ENCODE data around the gene LIN52.

Gene LIN52

DNA sequence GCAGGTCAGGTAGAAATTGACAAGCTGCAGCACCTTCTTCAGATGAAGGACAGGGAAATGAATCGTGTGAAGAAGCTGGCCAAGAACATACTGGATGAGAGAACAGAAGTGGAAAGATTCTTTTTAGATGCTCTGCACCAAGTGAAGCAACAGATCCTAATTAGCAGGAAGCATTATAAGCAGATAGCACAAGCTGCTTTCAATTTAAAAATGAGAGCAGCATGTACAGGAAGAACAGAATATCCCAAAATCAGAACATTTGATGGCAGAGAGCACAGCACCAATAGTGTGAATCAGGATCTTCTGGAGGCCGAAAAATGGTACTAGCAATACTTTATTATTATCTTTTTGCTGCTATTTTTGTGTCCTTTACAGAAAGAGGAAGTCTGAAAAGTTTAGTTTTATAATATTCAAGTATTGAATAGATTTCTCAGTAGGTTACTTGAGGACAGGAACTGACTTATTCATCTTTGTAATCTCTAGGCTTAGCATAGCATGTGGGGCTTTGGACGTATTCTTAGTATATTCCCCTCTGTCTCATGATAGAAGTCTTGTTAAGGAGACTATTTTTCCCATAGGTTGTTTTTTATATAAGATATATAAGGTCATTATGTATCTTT, 34.8 kb upstream of the LIN52 start:
- no peak overlapping the region for H3K27ac ChIP-seq
- TF ChIP-seq ZFX (IDR thresholded peaks at IDR 0.05): no peak
- TF ChIP-seq, protein P1, sequence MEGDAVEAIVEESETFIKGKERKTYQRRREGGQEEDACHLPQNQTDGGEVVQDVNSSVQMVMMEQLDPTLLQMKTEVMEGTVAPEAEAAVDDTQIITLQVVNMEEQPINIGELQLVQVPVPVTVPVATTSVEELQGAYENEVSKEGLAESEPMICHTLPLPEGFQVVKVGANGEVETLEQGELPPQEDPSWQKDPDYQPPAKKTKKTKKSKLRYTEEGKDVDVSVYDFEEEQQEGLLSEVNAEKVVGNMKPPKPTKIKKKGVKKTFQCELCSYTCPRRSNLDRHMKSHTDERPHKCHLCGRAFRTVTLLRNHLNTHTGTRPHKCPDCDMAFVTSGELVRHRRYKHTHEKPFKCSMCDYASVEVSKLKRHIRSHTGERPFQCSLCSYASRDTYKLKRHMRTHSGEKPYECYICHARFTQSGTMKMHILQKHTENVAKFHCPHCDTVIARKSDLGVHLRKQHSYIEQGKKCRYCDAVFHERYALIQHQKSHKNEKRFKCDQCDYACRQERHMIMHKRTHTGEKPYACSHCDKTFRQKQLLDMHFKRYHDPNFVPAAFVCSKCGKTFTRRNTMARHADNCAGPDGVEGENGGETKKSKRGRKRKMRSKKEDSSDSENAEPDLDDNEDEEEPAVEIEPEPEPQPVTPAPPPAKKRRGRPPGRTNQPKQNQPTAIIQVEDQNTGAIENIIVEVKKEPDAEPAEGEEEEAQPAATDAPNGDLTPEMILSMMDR (conservative IDR thresholded peaks at IDR 0.05): no peak

DNA sequence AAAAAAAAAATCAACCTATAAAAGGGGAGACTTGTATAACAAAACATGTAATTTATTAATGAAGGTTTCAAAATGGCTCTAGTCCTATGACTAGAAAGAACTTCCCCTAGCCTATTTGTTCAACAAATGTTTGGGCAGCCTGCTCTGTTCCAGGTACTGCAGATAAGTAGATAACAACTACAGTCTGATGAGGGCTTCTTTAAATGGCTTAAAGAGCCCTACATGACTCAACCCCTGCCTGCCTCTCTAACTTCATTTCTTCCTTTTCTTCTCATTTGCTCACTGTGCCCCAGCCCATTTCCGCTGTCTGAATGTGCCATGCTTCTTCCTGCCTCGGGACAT, 22.0 kb upstream of the LIN52 start:
- TF ChIP-seq, protein P1 (conservative IDR thresholded peaks at IDR 0.05): no peak
- TF ChIP-seq ZFX (IDR thresholded peaks at IDR 0.05): no peak
- no peak overlapping the region for H3K27ac ChIP-seq

DNA sequence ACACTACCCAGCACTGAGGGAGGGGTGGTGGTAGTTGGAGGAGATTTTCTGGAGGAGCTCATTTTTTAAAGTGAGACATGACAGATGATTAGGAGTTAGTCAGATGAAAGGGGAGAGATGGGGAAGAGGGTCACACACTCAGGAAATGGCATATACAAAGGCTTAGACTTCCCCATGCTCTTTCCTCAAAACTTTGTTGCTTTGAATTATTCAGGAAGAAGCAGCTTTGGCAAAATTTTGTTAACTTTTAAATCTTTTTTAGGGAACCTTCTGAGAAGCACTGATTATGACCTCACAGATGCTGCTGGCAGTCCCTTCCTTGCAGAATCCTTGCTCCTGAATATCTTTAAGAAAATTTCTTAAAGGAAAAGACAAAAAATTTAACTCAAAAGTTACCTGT, 20.3 kb upstream of the LIN52 start:
- no peak overlapping the region for H3K27ac ChIP-seq
- TF ChIP-seq, protein P1 (conservative IDR thresholded peaks at IDR 0.05): no peak
- TF ChIP-seq ZFX (IDR thresholded peaks at IDR 0.05): no peak

DNA sequence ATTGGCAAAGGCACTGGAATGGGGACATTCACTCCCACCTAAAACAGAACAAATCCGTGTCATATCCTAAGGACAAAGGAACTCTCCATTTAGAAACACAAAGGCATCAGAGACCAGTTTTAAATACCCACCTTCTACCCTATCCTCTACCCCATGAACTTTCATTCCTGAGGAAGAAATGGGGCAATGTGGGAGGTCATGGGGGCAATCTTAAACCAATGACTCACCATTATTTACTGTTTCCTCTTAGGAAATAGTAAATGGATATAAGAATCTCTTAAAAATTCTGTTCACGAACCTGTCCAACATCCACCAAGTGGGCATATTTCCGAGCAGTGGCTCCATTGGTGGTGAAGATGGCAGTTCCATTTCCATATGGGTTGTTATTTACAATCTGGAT, 19.9 kb upstream of the LIN52 start:
- TF ChIP-seq ZFX (IDR thresholded peaks at IDR 0.05): no peak
- TF ChIP-seq, protein P1 (conservative IDR thresholded peaks at IDR 0.05): no peak
- H3K27ac ChIP-seq: no peak overlapping the region

DNA sequence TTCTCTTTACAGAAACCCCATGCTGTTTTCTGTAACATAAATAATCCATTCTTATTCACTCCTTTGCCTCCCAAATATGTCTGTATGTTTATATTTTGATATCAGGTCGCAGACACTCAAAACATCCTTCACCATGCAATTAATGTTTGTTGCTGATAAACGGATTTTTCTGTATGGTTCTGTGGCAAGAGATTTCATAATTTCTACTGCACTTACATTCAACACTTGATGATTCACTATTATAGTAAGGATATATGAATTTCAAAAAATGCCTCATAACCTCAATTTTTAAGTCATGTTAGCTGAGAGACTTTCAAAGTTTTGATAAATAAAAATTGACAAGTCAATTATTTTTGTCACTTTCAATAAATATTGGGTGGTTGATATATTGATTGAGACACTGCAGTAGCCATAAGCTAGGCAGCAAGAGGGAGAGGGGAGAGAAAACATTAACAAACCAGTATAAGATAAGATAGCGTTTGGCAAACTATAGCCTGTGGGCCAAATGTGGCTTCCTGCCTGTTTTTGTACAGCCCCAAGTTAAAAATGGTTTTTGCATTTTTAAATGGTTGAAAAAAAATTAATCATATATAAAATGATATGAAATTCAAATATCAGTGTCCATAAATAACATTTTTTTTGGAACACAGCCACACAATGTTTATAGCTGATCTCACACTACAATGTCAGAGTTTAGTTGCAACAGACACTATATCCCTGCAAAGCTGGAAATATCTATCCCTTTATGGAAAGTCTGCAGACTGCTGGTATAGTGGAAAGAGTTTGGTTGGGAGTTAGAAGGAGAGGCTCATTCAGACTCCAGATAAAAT, 18.8 kb upstream of the LIN52 start:
- TF ChIP-seq ZFX (IDR thresholded peaks at IDR 0.05): no peak
- TF ChIP-seq, protein P1 (conservative IDR thresholded peaks at IDR 0.05): no peak
- no peak overlapping the region for H3K27ac ChIP-seq

DNA sequence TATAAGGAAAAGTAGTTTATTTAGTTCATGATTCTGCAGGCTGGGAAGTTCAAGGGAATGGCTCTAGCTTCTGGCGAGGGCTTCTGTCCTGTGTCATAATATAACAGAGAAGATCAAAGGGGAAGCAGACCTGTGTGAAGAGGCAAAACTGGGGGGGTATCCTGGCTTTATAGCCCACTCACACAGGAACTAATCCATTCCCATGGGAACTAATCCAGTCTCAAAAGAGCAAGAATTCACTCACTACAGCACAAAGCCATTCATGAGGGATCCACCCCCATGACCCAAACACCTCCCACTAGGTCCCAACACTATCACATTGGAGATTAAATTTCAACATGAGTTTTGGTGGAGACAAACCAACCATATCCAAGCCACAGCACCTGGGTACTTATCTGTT, 7.4 kb upstream of the LIN52 start:
- H3K27ac ChIP-seq: no peak overlapping the region
- TF ChIP-seq, protein P1 (conservative IDR thresholded peaks at IDR 0.05): no peak
- TF ChIP-seq ZFX (IDR thresholded peaks at IDR 0.05): no peak

DNA sequence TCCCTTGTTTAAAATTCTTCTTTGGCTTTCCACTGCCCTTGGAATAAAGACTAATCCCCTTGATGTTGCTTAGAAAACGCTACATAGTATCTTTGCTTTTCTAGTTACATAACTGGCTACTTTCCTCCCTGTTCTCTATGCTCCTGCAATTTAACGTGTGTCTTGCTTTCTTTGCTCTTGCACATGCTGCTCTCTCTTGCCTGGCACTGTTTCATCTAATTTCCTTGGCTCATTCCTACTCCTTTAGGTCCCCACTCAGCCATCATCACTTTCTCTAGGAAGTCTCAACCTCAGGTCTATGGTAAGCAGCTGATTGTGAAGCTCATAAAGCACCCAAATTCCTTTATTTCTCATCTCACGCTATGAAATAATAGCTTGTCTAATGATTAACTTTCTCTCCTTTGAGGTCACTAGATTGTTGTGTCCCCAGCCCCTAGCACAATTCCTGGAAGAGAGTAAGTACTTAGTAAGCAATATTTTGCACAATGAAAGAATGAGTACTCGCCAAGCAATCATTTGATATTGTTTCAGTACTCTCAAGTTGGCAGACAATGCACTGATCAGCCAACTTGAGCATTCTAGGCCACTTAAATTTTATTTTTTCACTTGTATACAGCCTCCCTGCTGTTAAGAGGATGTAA, 3.8 kb upstream of the LIN52 start:
- H3K27ac ChIP-seq: no peak overlapping the region
- no peak for TF ChIP-seq ZFX (IDR thresholded peaks at IDR 0.05)
- TF ChIP-seq, protein P1 (conservative IDR thresholded peaks at IDR 0.05): no peak

Measured in C4-2B (cell line).